Fibroblast of gingiva (primary cell): ENCODE results near the gene GNAT2.
"Not testable (repeated sequence)": the region's sequence is repeated elsewhere in the genome, so short reads cannot be mapped to it uniquely, and the experiment has no call there.

Experiments
- DNase-seq: peaks from one replicate; pipeline ENCODE4 v3.0.0-alpha.2; 2011; ENCODE audit warnings: low read depth

Gene GNAT2

DNA sequence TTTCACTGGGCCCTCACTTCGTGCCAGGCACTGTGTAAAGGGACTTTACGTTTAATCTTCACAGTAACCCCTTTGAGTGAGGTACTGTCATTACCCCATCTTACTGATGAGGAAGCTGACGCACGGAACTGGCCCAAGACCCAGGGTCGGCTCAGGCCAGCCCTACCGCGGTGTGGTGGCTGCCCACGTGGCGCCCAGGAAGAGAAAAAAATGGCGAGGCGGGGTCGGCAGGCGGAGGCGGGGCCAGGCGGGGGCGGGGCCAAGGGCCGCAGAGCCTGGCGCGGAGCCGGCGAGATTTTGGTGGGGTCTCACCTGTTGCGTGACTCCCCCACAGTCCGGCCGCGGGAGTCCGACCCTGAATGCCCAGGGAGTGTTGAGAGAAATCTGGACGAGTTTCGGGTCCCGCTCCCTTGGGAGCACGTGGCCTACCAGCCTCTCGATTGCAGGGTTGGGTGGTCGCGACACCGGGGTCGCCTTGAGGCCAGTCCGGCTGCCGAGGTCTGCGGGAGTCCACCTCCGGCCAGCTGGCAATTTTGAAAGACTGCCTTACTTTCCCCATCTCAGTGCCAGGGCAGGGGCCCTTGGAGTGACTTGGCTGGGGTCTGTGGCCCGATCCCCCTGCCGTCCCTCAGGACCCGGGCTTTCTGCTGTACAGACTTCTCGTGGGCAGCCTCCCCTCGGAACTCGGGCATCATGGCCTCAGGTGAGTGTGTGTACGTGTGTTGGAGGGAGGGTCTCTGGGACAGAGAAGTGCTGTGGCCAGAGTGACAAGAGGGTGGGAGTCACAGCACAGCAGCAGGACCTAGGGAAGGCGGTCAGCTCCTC, at the start of gene GNAT2, which contains the start of gene AMPD2:
Gene GNAT2, minus strand, starts transcription at position 41 of the 825 bp plus-strand sequence. CDS start 6,746 bp downstream, outside the sequence.
Gene AMPD2, plus strand, starts transcription at position 262 of the 825 bp plus-strand sequence. CDS start 1,339 bp downstream, outside the sequence.
- DNase-seq: peak; percentile 88

DNA sequence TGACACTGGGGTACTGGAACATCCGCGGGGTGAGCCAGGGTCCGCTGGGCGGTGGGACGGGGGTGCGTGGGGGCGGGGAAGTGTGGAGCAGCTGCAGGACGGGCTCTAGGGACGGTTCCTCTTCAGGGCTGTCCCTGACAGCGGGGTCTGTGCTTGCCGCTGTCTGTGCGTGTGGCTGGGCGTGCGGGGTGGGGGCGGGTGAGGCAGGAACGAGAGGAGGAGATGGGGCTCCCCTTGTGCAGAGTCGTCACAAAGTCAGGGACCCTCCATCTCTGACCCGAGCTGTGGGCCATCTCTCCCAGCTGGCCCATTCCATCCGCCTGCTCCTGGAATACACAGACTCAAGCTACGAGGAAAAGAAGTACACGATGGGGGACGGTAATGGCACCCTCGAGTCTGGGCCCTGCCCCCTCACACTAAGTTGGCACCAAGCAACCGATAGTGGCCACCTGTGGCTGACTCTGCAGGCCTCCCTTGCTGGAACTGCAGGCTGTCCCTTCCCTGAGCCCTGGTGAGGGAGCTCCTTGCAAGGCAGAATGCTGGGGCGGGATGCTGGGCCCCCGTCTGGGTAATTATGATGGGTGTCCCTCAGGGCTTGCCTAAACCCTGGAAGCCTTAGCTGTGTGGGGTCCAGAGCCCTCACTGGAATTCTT, 48.8 kb upstream of the GNAT2 start:
- DNase-seq: peak; percentile 0

- peak; percentile 87 for DNase-seq
These were observed 48.2 kb upstream of the GNAT2 start, which contains the start of gene GSTM2 for GRCh38 chr1:109667452-109668122. GSTM2 (plus strand) TSS chr1:109668057; CDS start chr1:109668116, 59 bp downstream.

GRCh38 chr1:109664671-109665070, 45.3 kb upstream of the GNAT2 start:
- DNase-seq: no peak

DNA sequence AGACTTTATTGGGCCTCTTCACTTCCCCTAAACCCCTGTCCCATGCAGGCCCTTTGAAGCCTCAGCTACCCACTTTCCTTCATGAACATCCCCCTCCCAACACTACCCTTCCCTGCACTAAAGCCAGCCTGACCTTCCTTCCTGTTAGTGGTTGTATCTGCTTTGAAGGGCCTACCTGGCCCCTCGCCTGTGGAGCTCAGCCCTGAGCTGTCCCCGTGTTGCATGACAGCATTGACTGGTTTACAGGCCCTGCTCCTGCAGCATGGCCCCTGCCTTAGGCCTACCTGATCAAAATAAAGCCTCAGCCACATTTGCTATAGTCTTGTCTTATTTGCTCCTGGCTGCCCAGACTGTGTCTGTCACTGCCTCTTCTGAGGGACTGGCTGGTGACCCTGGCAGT, 42.0 kb upstream of the GNAT2 start:
- no peak for DNase-seq

DNA sequence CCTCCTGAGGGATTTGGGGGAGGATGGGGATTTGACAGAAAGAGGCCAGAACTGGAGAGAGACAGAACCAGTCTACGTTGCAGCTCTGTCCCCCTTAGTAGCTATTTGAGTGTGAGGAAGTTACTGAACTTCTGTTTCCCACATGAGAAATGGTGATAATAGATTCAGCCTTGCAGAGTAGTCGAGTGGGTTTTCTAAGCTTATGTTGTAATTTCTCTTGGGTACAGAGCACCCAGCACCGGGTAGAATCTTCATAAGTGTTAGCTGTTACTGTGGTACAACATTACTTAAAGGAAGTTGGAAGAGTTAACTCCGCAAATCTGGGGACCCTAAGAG, 41.2 kb upstream of the GNAT2 start:
- DNase-seq: not testable (repeated sequence)

DNA sequence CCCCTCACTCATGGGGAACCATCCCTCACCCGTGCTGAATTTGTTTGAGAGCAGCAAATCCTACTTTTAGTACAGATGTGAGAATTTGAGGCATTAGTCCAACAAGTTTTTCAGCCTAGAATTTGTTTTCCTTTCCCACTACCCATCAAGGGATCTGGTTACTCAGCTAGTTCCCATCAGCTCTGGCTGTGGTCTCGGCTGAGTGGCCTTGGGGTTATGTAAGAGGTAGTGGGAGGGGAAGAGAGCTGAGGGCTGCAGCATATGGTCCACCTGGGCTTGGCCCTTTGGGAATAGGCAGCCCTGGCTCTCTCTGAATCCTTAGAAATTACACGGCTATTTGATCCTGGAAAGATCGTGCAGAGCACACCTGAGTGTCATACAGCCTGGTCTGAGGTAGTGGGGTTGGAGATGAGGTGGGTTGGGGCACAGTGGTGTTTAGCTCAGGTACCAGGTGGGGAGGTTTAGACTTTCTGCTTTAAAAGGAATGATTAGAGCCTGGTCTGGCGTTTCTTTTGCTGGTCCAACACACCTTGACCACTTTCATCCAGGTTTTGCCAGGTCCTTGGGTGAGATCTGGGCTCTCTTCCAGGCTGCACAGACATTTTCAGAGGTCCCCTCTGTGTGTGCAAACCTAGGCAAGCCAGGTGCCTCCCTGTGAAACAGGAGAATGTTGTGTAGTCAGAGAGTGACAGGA, 40.7 kb upstream of the GNAT2 start:
- no peak for DNase-seq

DNA sequence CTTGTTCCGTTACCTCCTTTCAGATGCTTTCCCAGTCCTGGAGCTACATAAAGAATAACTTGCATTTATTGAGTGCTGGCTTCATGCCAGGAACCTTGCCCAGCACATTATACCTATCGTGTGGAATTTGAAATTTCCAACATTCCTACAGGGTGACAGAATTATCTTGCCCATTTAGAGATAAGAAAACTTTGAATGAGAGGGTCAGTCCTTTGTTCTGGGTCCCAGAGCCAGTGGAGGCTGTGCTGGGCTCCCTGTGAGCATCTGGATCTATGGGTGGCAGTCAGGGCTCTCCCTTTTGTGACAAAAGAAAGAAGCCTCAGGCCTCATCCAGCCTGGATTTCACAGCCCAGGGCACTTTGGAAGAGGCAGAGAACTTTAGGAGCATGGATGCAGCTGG, 39.7 kb upstream of the GNAT2 start:
- DNase-seq: no peak

DNA sequence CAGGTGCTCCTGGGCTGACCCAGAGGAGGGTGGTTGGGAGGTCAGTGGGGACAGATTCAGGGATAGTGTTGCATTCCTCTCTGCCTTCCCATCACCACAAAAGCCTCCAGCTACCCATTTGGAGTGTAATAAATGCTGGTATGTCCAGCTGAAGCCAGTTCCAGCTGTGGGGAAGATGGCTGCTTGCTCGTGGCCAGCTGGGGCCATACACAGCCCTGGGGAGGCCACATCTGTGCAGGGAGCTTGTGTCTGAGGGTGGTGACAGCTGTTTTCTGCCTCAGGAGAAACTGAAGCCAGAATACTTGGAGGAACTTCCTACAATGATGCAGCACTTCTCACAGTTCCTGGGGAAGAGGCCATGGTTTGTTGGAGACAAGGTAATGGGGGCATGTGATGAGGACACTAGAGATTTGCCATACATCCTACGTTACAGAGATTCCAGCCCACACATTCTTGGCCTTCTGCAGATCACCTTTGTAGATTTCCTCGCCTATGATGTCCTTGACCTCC, 39.2 kb upstream of the GNAT2 start:
- no peak for DNase-seq

GRCh38 chr1:109657970-109658369, 38.6 kb upstream of the GNAT2 start:
- no peak for DNase-seq

DNA sequence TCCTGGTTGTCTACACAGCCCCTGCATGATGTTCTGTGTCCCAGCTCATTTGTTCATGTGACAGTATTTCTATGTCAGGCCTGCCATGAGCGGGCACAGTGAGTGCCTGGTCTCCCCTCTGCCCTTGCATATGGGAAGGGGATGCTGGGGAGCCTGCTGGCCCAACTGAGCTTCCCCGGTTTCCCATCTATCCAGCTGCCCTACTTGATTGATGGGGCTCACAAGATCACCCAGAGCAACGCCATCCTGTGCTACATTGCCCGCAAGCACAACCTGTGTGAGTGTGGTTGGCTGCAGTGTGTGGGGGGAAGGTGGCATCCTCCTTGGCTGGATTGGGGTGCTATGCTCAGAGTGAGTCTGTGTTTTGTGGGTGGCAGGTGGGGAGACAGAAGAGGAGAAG, 38.0 kb upstream of the GNAT2 start:
- DNase-seq: no peak

DNA sequence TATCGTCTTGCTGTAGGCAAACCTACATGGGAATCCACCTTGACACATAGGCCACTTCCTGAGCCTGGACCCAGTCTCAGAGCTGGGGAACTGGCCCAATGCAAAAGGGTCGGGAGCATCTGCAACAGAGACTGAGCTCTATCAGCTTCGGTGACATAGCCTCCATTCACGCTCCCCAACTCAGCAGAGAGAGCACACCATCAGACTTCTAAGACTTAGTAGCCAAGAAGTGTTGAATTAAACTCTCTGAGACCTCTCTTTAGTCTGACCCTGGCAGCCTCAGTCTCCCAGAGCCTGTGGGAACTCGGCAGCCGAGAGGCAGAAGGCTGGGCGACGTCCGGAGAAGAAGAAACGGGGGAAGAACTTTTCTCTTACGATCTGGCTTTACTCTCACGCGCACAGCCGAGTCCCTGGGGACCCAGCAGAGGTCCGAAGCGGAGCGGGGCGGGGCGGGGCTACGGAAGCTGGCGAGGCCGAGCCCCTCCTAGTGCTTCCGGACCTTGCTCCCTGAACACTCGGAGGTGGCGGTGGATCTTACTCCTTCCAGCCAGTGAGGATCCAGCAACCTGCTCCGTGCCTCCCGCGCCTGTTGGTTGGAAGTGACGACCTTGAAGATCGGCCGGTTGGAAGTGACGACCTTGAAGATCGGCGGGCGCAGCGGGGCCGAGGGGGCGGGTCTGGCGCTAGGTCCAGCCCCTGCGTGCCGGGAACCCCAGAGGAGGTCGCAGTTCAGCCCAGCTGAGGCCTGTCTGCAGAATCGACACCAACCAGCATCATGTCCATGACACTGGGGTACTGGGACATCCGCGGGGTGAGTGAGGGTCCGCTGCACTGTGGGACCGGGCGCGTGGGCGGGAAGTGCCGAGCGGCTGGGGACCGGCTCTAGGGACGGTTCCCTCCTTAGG, 36.5 kb upstream of the GNAT2 start, which contains the start of gene GSTM4:
Gene GSTM4, plus strand, starts transcription at position 485 of the 905 bp plus-strand sequence. Its CDS starts 291 bp downstream, at position 776.
- peak; percentile 86 for DNase-seq

DNA sequence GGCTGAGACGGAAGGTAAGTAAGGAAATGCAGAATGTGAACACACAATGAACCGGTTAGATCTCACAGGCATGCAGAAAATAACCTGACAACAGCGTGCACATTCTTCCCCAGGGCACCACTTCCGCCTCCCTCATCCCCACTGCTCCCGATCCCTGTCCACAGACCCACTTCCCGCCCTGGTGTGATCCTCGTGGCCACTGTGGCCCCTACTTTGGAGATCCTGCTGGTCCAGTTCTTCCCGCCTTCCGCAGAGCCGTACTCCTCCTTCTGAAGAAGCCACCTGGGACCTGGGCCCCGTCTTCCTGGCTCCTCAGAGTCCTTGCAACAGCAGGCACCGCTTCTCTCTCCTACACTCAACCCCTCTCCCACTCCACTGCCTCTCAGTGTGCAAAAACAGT, 35.1 kb upstream of the GNAT2 start:
- no peak for DNase-seq

GRCh38 chr1:109653306-109653705, 33.9 kb upstream of the GNAT2 start:
- DNase-seq: no peak

- DNase-seq: no peak
These were observed 33.0 kb upstream of the GNAT2 start for GRCh38 chr1:109652402-109652801.

DNA sequence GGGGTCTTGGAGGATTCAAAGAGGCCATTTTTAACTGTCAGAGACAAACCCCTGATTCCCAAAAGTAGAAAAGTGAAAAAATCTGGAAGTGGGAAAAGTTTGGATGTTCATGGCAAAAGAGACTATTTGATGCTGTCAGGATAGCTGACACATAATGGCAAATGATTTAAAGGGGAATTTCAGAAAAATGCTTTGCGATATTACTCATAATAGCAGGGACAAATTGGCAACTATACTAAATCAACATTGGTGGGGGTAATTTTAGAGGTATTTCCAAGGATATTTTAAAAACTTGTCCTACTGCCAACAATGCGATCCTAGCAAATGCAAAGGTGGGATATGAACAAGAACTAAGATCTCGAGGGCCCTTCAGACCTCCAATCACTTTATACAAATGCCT, 31.2 kb upstream of the GNAT2 start:
- DNase-seq: no peak

GRCh38 chr1:109649491-109649914, 30.1 kb upstream of the GNAT2 start:
- DNase-seq: peak; percentile 66

DNA sequence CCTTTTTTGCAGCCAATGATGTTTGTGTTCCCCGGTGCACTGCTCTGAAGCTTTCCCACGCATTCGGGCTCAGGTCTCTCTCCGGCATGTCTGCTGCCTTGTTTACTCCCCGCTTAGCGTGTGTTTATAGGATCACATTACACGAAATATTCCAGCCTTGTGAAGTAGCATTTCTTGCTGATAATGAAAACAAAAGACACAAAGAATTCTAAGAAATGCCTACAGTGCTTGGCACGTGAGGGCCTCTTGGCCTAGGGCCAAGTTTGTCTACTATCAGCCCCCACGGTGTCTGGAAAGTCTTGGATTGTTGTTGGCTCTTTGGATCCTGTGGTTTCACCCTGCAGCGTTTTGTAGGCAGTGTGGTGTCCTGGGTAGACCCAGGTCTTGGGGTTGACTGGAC, 25.3 kb upstream of the GNAT2 start:
- no peak for DNase-seq

DNA sequence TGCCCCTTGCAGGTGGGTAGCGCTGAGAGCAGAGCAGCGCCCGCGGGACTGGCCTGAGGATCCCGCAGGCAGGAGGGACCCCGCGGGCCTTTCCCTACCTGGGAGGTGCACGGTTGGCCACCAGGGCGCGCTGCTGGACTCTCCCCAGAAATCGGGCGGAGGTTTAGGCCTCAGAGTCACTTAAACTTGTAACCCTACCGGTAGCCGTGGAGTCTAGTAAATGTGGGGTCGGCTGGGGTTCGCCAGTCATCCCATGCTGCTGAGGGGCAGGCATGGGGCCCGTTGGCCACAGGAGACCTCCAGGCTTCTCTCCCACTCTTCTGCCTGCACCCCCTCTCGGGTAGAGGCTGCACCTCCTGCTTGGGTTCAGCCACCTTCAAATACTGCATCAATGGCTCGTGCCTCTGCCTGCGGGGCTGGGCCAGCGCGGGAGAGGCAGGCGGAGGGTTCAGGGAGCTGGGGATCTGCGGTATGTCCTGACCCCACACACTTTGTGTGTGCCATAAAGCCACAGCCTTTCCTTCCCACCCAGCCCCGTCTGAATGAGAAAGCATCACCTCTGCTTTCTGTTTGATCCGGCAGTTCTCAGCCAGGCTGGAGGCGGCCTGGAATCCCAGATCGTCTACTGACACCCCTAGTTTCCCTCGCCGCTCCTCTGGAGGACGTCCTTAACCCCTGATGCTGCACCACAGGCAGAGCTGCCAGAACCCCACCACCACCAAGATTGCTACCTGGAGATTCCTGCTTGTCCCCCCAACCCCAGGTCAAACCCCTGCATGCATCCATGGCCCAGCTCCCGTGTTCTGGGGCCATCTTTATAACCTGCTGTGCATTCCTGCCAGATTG, 24.2 kb upstream of the GNAT2 start:
- DNase-seq: peak; percentile 45

GRCh38 chr1:109642626-109643025, 23.2 kb upstream of the GNAT2 start:
- DNase-seq: peak; percentile 44
